Kasumi-1 (cell line): ENCODE data around the gene GAGE12F.
"Not testable (repeated sequence)": the region's sequence is repeated elsewhere in the genome, so short reads cannot be mapped to it uniquely, and the experiment has no call there.

Source experiments
- DNase-seq, 2 experiments: peaks; one replicate each; lab custom pipeline; 2025; lab: John Stamatoyannopoulos, UW

GAGE12F gene

GRCh38 chrX:49560542-49560941 lies at the start of gene GAGE12F:
GAGE12F (plus strand) TSS chrX:49560842; CDS start chrX:49561997, 1,155 bp downstream.
- DNase-seq, result not testable (repeated sequence)

GRCh38 chrX:49531877-49532276 lies 28.8 kb upstream of the GAGE12F start, which contains the start of gene GAGE12C:
GAGE12C (plus strand) TSS chrX:49532177; CDS start chrX:49533332, 1,155 bp downstream.
- not testable (repeated sequence) for DNase-seq

GRCh38 chrX:49541433-49541832 lies 19.2 kb upstream of the GAGE12F start, which contains the start of gene GAGE12D:
GAGE12D (plus strand) TSS chrX:49541733; CDS start chrX:49542888, 1,155 bp downstream.
- DNase-seq, result not testable (repeated sequence)

- DNase-seq, result not testable (repeated sequence)
These were observed 9.7 kb upstream of the GAGE12F start, which contains the start of gene GAGE12E for GRCh38 chrX:49550989-49551388. GAGE12E (plus strand) TSS chrX:49551289; CDS start chrX:49552444, 1,155 bp downstream.

- DNase-seq, result not testable (repeated sequence)
These were observed 8.1 kb downstream of the GAGE12F start for GRCh38 chrX:49568728-49569127.

GRCh38 chrX:49569152-49569551 lies 8.5 kb downstream of the GAGE12F start:
- DNase-seq, result not testable (repeated sequence)

- not testable (repeated sequence) for DNase-seq
These were observed 9.5 kb downstream of the GAGE12F start, which contains the start of gene GAGE12G for GRCh38 chrX:49570100-49570499. GAGE12G (plus strand) TSS chrX:49570400; CDS start chrX:49571555, 1,155 bp downstream.

GRCh38 chrX:49579649-49580048 lies 19.0 kb downstream of the GAGE12F start, which contains the start of gene GAGE12H:
GAGE12H (plus strand) TSS chrX:49579949; CDS start chrX:49581104, 1,155 bp downstream.
- not testable (repeated sequence) for DNase-seq

- DNase-seq, result not testable (repeated sequence)
These were observed 28.6 kb downstream of the GAGE12F start, which contains the start of gene GAGE2A for GRCh38 chrX:49589196-49589595. GAGE2A (plus strand) TSS chrX:49589496; CDS start chrX:49590651, 1,155 bp downstream.

- DNase-seq, result not testable (repeated sequence)
These were observed 29.3 kb downstream of the GAGE12F start for GRCh38 chrX:49589769-49590478.

GRCh38 chrX:49590488-49590887 lies 29.8 kb downstream of the GAGE12F start:
- DNase-seq, result not testable (repeated sequence)

GRCh38 chrX:49598720-49599119 lies 38.1 kb downstream of the GAGE12F start, which contains the start of gene GAGE1:
GAGE1 (plus strand) TSS chrX:49599020; CDS start chrX:49600175, 1,155 bp downstream.
- DNase-seq, result not testable (repeated sequence)

- no peak for DNase-seq
These were observed 50.2 kb downstream of the GAGE12F start for GRCh38 chrX:49610718-49611310.
